DMS53 (cell line): Measurements from ENCODE around the gene GPLD1.
A peak's percentile ranks its signal among the peaks of the same experiment; 100 is the strongest.
"Not testable (repeated sequence)": the region's sequence is repeated elsewhere in the genome, so short reads cannot be mapped to it uniquely, and the experiment has no call there.

ENCODE experiments used
- DNase-seq: peaks from one replicate; lab custom pipeline; 2025; lab: John Stamatoyannopoulos, UW

GPLD1 gene

GRCh38 chr6:24489470-24489869 is at the start of gene GPLD1:
Gene GPLD1 (minus strand): TSS chr6:24489578. CDS start chr6:24489511, 67 bp downstream.
- no peak for DNase-seq

GRCh38 chr6:24537771-24538385 is 48.5 kb upstream of the GPLD1 start:
- DNase-seq, result no peak

DNA sequence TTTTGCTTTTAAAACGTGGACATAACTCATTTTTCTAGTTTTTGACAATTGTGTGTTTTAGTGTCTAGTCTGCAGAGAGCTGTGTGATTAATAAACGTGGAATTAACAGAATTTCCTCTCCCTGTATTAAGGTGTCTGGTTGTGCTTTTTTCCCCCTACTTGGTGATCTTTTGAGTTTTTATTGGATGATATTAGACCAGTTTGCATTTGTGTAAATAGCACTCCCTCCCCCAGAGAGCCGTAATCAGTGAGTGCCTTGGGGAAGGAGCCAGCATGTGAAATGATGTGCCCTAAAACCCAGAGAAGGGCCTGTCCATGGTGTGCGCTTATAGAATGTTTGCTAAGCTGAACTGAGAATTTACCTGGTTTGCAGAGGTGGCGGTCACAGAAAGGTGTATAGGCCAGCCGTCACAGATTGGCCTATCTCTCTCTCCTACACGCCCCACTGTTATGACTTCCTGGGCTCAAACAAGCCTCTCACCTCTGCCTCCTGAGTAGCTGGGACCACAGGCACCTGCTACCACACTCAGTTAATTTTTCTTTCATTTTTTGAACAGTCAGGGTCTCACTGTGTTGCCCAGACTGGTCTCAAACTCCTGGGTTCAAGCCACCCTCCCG is 47.8 kb upstream of the GPLD1 start:
- DNase-seq, result no peak

GRCh38 chr6:24536466-24536865 is 47.1 kb upstream of the GPLD1 start:
- no peak for DNase-seq

GRCh38 chr6:24535210-24535609 is 45.8 kb upstream of the GPLD1 start:
- DNase-seq, result no peak

DNA sequence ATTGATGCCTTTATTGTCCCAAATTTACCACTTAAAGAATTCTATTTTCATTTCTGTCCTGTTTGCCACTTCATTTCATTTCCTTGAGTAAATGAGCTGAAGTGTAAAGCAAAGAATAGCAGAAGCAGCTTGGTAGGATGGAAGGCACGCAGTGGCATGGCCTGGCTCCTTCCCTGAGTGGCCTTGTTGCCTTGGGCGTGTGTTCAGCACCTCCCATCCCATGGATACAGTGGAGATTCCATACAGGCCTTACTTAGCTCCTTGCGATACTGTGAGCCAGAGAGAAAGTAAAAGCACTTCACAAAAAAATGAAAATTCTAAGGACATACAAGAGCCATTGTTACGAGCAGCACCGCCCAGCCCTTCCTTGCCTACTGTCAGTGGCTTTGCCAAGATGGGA is 45.0 kb upstream of the GPLD1 start:
- DNase-seq, result no peak

GRCh38 chr6:24529985-24530384 is 40.6 kb upstream of the GPLD1 start:
- DNase-seq, result no peak

- peak; percentile 69 for DNase-seq
These were observed 35.4 kb upstream of the GPLD1 start for GRCh38 chr6:24524805-24525204.

GRCh38 chr6:24524329-24524728 is 35.0 kb upstream of the GPLD1 start:
- no peak for DNase-seq

DNA sequence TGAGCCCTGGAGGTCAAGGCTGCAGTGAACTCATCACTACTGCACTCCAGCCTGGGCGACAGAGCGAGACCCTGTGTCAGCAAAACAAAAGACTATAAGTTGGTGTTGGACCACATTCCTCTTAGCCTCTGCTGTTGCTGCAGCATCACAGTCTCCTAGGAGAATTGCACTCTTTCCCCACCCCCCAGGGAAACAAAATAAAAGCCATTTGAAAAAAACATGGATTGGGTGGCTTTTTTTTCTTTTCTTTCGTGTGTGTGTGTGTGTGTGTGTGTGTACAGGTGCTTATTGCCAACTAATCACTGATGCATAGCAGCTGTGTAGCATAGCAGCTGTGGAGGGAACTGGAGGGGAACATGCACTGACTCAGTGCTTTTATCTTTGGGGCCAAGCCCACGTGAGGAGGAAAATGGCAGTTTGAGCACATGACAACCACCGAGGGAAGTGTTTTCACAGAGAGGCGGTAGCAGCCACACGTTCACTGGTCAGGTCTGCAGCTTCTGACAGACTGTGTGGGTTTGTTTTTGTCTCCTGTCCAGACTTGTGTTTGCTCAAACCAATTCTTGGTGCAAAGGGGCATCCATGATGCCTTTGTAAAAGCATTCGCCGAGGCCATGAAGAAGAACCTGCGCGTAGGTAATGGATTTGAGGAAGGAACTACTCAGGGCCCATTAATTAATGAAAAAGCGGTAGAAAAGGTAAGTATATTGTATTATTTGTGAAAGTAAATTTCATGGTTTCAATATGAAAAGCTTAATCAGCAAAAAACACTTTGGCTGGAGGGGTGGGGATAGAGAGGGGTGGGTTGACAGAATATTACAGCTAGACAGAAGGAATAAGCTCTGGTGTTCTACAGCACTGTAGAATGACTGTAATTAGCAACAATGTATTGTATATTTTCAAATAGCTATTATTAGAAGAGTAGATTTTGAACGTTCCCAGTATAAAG is 33.1 kb upstream of the GPLD1 start:
- peak; percentile 96 for DNase-seq

DNA sequence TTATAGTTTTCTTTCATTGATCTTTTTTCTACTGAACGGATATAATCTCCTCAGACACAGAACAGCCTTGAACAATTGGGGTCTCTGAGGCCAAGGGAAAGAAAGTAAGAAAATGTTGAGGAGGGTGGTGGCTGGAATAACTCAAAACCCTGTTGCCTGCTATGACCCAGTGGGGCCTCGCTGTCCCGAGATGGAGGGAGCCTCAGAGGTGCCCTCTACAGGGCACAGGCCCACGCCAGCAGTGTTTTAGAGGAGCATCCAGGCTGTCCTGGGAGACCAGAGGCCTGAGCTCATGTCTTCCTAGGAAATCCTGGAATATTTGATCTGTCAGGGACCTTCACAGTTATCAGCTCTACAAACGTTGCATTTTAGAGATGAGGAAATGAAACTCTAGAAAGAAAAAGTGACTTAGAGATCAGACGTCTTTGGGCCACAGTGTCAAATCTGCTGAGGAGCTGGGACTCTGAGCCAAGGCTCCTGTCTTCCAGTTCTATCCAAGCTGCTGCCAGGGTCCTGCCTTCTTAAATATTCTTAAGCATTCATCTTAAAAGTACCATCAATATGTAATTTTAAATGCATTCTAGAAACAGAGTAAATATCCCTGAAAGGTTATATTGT is 31.7 kb upstream of the GPLD1 start:
- peak; percentile 79 for DNase-seq

DNA sequence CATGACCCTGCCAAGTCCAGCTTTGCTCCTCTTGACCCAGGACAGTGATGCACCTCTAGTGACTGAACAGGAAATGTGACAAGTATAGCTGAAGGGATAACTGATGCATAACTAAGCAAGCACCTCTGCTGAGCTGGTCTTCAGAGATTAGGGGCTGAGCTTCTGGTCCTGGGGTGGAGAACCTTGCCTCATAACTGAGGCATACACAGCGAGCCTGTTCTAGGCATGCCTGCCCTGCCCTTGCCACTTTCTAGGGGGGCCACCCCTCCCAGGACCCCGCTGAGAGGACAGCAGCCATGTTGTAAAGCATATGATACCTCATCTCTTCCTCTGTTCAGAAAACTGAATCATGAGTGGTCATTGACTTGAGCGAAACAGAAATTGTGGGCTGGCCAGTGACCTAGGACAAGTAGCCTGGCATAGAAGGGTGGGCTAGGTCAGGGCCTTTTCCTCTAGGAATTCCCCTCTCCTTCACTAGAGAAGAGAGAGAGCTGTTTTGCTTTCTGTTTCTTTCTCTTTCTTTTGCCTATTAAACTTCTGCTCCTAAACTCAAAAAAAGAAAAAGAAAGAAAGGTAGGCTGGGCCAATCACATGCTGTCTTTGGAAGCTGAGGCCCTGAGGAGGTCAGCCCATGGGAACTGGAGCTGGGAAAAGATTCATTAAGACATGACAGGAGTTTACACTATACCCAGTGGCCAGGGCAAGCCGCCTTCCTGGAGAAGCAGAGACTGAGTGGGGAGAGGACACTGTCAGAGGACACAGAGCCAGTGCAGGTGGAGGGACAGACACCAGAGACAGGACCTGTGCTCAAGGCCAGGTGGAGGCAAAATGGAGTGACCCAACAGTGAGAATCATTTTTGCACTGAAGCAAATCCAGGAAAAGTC is 28.5 kb upstream of the GPLD1 start:
- peak; percentile 79 for DNase-seq

DNA sequence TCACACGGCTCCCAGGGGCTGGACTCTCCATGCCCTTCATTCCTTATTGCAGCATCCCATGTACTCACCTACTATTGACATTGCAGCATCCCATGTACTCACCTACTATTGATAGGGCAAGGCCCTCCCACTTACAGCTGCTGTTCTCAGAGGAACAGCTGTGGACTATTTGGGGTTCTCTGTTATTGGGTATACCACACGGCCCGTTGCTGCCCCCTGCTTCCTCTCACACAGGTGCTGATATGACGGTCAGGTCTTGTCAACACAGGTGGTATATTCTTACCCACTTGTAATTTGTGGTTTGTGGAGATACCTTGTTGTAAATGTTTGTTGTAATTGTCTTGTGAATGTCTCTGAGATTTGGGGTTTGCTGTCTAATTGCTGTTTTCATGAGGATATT is 24.2 kb upstream of the GPLD1 start:
- no peak for DNase-seq

GRCh38 chr6:24511976-24512375 is 22.6 kb upstream of the GPLD1 start:
- DNase-seq, result not testable (repeated sequence)

- DNase-seq, result no peak
These were observed 17.6 kb upstream of the GPLD1 start for GRCh38 chr6:24506814-24507520.

GRCh38 chr6:24504649-24505586 is 15.5 kb upstream of the GPLD1 start:
- DNase-seq, result no peak

GRCh38 chr6:24504287-24504648 is 14.9 kb upstream of the GPLD1 start:
- no peak for DNase-seq

DNA sequence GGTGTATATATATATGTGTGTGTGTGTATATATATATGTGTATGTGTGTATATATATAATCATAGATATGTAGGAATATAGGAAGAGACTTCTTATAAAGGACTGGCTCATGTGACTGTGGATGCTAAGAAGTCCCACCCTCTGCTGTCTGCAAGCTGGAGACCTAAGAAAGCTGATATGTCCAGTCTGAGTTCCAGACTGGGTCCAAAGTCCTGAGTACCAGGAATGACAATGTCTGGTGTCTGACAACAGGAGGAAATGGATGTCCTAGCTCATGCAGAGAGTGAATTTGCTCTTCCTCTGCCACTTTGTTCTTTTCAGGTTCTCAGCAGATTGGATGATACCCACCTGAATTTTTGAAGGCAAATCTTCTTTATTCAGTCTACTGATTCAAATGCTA is 12.5 kb upstream of the GPLD1 start:
- peak; percentile 55 for DNase-seq

DNA sequence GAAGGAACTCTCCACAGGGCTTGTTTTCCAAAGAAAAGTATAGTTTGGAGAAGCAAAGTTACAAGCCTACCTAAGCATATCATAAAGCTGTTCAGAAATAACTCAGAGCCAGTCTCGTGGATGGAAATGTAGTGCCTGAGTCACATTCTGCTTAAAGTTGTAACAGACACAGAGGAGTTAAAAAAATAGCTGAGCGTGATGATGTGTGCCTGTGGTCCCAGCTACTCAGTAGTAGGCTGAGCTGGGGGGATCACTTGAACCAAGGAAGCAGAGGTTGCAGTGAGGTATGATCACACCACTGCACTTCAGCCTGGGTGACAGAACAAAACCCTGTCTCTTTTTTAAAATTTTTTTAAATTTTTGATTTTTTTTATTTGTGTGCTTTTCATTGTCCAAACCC is 12.0 kb upstream of the GPLD1 start:
- no peak for DNase-seq

- no peak for DNase-seq
These were observed 11.3 kb upstream of the GPLD1 start for GRCh38 chr6:24500683-24501082.
